Left lung (tissue), 10 donors: ENCODE data around the gene CFAP54. TPM values are rescaled to one million over a fixed set of nuclear protein-coding genes. Genes with fewer than 3 reads are reported as not detected.

Experiments
- ATAC-seq: fragments of 200-7000 bp; cut with Tn5 transposase; one replicate; pipeline ENCODE4 v1.9.1; 2020; ENCODE audit warnings: moderate library complexity
- DNase-seq, 4 donors: peaks; one replicate each; pipeline ENCODE4 v3.0.0-alpha.2; 2013 to 2020
- H3K27ac ChIP-seq, 2 donors: fragments of 200-600 bp; sonication (generic) in 1 of 2; one replicate each; pipeline versions ENCODE4 v1.5.0 to v1.8.0; 2020 to 2021
- H3K27me3 ChIP-seq, 2 donors: fragments of 200-600 bp; sonication (generic) in 1 of 2; one replicate each; pipeline versions ENCODE4 v1.5.0 to v1.8.0; 2020 to 2021
- H3K36me3 ChIP-seq, 2 donors: fragments of 200-600 bp; sonication (generic) in 1 of 2; one replicate each; pipeline versions ENCODE4 v1.5.0 to v1.8.0; 2020 to 2021
- H3K4me1 ChIP-seq, 2 donors: fragments of 200-600 bp; one replicate each; pipeline ENCODE4 v1.8.0; 2021
- H3K4me3 ChIP-seq, 2 donors: fragments of 200-600 bp; sonication (generic) in 1 of 2; one replicate each; pipeline versions ENCODE4 v1.5.0 to v1.8.0; 2020 to 2021; ENCODE audit warnings: mild to moderate bottlenecking in 1 of 2
- H3K9me3 ChIP-seq, 2 donors: fragments of 200-600 bp; sonication (generic) in 1 of 2; one replicate each; pipeline versions ENCODE4 v1.5.0 to v1.8.0; 2020 to 2021
- CTCF ChIP-seq, 2 donors: fragments of 200-600 bp; sonication (generic) in 1 of 2; IDR thresholded peaks; one replicate each; pipeline versions ENCODE4 v1.5.0 to v1.8.0; 2021; ENCODE audit warnings: antibody characterized with exemption in 2 of 2
- intact Hi-C, 2 donors: fragments of 100-400 bp; cut with DNase I; formaldehyde crosslinking; loops; one replicate each; pipeline versions ENCODE4 v1.11.2 to v1.14.2; 2022
- polyA plus RNA-seq, 6 donors: library from polyadenylated mRNA; unstranded; fragments of 120-200 nt; gene quantifications; one replicate each; pipeline ENCODE4 v1.2.1, GENCODE V29; 2013; ENCODE audit not compliant: insufficient read length in 6 of 6
- total RNA-seq, 2 donors: library from RNA; stranded (reverse); fragmentation: NEBNext Ultra II Directional; extraction: Animal tissue kit (Norgen Biotek cat#: 25700); gene quantifications; one replicate each; pipeline ENCODE4 v1.2.1, GENCODE V29; 2021
- donor health status: DM: no; HTN: yes; CAD: no.
- donor health status: DM: no; HTN: no; CAD: no.

The CFAP54 gene
- total and polyA plus RNA-seq, 8 donors = 1.1 to 3.7 (median 2.6) TPM

GRCh38 chr12:96812153-96812552 lies 322.8 kb downstream of the CFAP54 start:
- intact Hi-C loops = no loop called here
- peaks cover 0 to 2% of the 10 kb centered on the region in 2 donors for H3K9me3 ChIP-seq
- H3K27me3 ChIP-seq = no peaks in the 10 kb centered on the region
- no peak for DNase-seq
- H3K36me3 ChIP-seq = no peaks in the 10 kb centered on the region
- no peak overlapping the region for H3K27ac ChIP-seq
- H3K4me1 ChIP-seq = no peaks in the 10 kb centered on the region
- no peak for TF ChIP-seq CTCF (IDR thresholded peaks at IDR 0.05)
- no peak for ATAC-seq
- no peak overlapping the region for H3K4me3 ChIP-seq

- intact Hi-C loops = no loop called here
- H3K36me3 ChIP-seq = no peaks in the 10 kb centered on the region
- H3K27me3 ChIP-seq = no peaks in the 10 kb centered on the region
- DNase-seq (no peak), ATAC-seq (no peak)
- H3K27ac ChIP-seq = no peak overlapping the region
- TF ChIP-seq CTCF (IDR thresholded peaks at IDR 0.05) = no peak
- H3K4me1 ChIP-seq = no peaks in the 10 kb centered on the region
- no peaks in the 10 kb centered on the region for H3K9me3 ChIP-seq
- no peak overlapping the region for H3K4me3 ChIP-seq
These were observed 324.8 kb downstream of the CFAP54 start for GRCh38 chr12:96814200-96814599.

DNA sequence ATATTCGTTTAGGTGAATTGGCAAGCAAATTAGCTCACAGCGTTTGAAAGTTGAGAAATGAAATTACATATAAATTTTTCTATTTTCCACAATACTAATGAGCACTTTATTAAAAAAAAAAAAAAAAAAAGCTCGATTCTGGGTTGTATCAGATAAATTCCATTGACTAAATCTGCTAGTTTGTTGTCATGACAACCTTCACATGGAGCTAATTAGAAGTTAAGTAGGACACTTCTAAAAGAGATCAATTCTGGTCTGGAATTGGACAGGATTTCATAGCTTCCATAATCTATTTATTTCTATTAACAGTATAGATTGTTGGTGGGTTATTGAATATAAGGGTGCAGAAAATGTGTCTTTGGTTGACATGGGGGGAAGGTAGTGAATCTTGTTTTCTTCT lies 332.2 kb downstream of the CFAP54 start:
- Histone ChIP-seq H3K9me3 (no peaks in the 10 kb centered on the region), H3K27ac (no peak overlapping the region), H3K27me3 (no peaks in the 10 kb centered on the region), H3K36me3 (no peaks in the 10 kb centered on the region), H3K4me3 (no peak overlapping the region), H3K4me1 (no peaks in the 10 kb centered on the region)
- intact Hi-C loops = no loop called here
- no peak for TF ChIP-seq CTCF (IDR thresholded peaks at IDR 0.05)
- no peak for DNase-seq
- ATAC-seq = no peak

GRCh38 chr12:96822641-96823040 lies 333.3 kb downstream of the CFAP54 start:
- no peak overlapping the region for H3K27ac ChIP-seq
- ATAC-seq = no peak
- no peaks in the 10 kb centered on the region for H3K27me3 ChIP-seq
- no peak for DNase-seq
- TF ChIP-seq CTCF (IDR thresholded peaks at IDR 0.05) = no peak
- intact Hi-C loops = no loop called here
- no peak overlapping the region for H3K4me3 ChIP-seq
- H3K36me3 ChIP-seq = no peaks in the 10 kb centered on the region
- no peaks in the 10 kb centered on the region for H3K9me3 ChIP-seq
- no peaks in the 10 kb centered on the region for H3K4me1 ChIP-seq

DNA sequence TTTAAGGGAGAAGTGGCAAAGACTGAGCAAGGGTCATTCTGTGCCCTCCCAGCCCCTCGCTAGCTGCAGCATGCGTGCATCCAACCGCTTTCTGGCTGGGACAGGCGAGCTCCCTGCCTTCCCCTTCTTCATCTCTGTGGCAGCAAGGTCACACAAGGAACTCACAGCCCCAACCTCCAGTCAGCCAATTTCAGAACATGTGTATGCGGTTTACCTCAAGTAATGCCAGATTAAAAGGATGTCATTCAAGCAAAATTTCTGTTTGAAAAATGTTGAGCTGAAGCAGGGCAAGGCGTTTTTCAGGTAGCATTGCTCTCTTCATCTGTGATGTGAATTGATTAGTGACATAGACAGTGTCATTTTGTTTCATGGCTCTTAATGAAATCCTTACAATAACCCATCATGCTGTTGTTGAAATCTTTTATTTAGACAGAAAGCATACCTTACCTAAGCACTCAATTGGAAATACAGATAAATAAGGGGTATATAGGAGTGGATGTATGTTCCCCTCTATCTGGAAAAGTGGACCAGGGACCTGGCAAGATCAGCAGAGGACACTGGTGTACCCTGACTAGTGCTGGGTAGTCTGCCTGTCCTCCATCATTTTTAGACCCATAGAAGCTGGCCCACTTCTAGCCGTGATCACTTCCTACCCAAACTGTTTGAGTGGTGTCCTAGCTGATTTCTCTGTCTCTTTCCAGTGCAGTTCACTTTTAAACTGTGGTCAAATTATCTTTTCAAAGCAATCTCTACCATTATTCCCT lies 334.9 kb downstream of the CFAP54 start:
- Histone ChIP-seq H3K27ac (no peak overlapping the region), H3K36me3 (no peaks in the 10 kb centered on the region), H3K27me3 (no peaks in the 10 kb centered on the region), H3K9me3 (no peaks in the 10 kb centered on the region), H3K4me1 (no peaks in the 10 kb centered on the region), H3K4me3 (no peak overlapping the region)
- no peak for ATAC-seq
- intact Hi-C loops = no loop called here
- no peak for DNase-seq
- TF ChIP-seq CTCF (IDR thresholded peaks at IDR 0.05) = no peak
